ENCODE measurements around the gene BTBD9. TPM values are rescaled to one million over a fixed set of nuclear protein-coding genes. Genes with fewer than 3 reads are reported as not detected.

Gene BTBD9
- total and polyA plus RNA-seq, 2 experiments from 2014 or later: 10.0 to 13.7 TPM

DNA sequence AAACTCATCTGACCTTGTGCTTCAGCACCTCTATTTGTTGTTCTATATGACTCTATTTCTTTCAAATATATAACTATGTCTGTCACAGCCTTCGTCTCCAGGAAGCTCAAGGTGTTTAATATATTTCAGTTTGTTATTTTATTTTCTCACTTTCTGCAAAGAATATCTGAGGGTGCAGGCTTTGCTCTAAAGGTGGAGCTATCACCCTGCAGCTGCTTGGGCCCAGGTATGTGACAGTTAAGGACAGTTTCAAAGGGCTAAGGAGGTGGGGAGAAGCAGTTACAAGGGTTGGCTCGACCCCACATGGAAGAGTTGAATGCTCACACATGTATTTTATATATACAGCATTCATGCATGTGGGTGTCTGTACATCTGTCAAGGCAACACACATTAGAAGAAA, 405.6 kb downstream of the BTBD9 start:
- H3K9ac ChIP-seq: no peak overlapping the region
- no peak overlapping the region for H3K27ac ChIP-seq
- H4K20me1 ChIP-seq (ENCODE audit: insufficient read depth): no peaks in the 10 kb centered on the region
- in situ Hi-C loops (cut with MboI): no loop called here
- no peaks in the 10 kb centered on the region for H3K9me3 ChIP-seq (ENCODE audit: low read depth)
- H3F3A ChIP-seq (ENCODE audit: insufficient read depth): no peaks in the 10 kb centered on the region
- no peaks in the 10 kb centered on the region for H3K27me3 ChIP-seq (replicated peaks; ENCODE audit: insufficient read depth)
- no peak overlapping the region for H2AFZ ChIP-seq
- no peak overlapping the region for H3K4me3 ChIP-seq
- WGBS, 2 experiments (ENCODE audit: low coverage in 1 of 2, low lambda C conversion rate in 2 of 2, missing lambda C conversion rate in 2 of 2): 64 to 66% methylated on average over 2 of the region's 2 CpGs
- H3K4me2 ChIP-seq (ENCODE audit: unreplicated experiment): no peak overlapping the region
- no peaks in the 10 kb centered on the region for H3K36me3 ChIP-seq (ENCODE audit: low read depth)
- DNase-seq: no peak
- H3K4me1 ChIP-seq (ENCODE audit: insufficient read depth): no peaks in the 10 kb centered on the region
- TF ChIP-seq EZH2phosphoT487 (IDR thresholded peaks at IDR 0.05; ENCODE audit: insufficient read depth, low read depth) (no peak), EZH2 (IDR thresholded peaks at IDR 0.05; ENCODE audit: insufficient read depth, poor library complexity, severe bottlenecking) (no peak)
- no peaks in the 10 kb centered on the region for H3K79me2 ChIP-seq (ENCODE audit: insufficient read depth)
- no peaks in the 10 kb centered on the region for H3K9me2 ChIP-seq (ENCODE audit: insufficient read depth)

DNA sequence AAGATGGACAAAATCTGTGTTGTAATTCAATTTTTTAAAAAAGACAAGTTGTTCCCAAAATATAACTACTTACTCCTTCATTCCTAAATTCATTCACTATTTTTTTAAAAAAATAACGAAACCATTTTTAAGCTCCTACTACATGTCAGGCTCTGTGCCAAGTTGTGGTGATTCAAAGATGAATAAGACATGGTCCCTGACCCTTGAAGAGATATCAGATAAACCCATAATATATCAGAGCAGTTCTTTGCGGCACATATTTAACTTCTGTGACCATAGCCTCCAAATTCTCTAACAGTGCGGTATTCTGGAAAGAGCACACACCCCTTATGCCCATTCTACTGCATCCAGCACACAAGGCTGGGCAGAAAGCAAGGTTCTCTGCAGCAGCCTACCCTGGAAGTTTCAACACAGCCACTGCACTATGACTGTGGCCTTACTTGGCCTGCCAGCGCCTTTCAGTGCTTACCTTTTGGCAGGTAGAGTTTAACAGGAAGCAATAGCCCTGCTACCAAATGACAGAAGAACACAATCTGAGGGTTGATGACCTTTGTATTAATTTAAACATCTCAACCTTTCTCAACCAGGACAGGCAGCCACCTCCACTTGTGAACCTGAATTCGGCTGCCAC, 406.5 kb downstream of the BTBD9 start:
- no peaks in the 10 kb centered on the region for H3K36me3 ChIP-seq (ENCODE audit: low read depth)
- H3F3A ChIP-seq (ENCODE audit: insufficient read depth): no peaks in the 10 kb centered on the region
- no peaks in the 10 kb centered on the region for H4K20me1 ChIP-seq (ENCODE audit: insufficient read depth)
- H3K4me1 ChIP-seq (ENCODE audit: insufficient read depth): no peaks in the 10 kb centered on the region
- H3K4me3 ChIP-seq: no peak overlapping the region
- in situ Hi-C loops (cut with MboI): no loop called here
- no peaks in the 10 kb centered on the region for H3K9me2 ChIP-seq (ENCODE audit: insufficient read depth)
- no peaks in the 10 kb centered on the region for H3K27me3 ChIP-seq (replicated peaks; ENCODE audit: insufficient read depth)
- H2AFZ ChIP-seq: no peak overlapping the region
- TF ChIP-seq EZH2 (IDR thresholded peaks at IDR 0.05; ENCODE audit: insufficient read depth, poor library complexity, severe bottlenecking) (no peak), EZH2phosphoT487 (IDR thresholded peaks at IDR 0.05; ENCODE audit: insufficient read depth, low read depth) (no peak)
- no peaks in the 10 kb centered on the region for H3K79me2 ChIP-seq (ENCODE audit: insufficient read depth)
- no peak overlapping the region for H3K4me2 ChIP-seq (ENCODE audit: unreplicated experiment)
- no peak overlapping the region for H3K27ac ChIP-seq
- no peaks in the 10 kb centered on the region for H3K9me3 ChIP-seq (ENCODE audit: low read depth)
- 94 to 96% methylated on average over 5 of the region's 5 CpGs for WGBS, 2 experiments (ENCODE audit: low coverage in 1 of 2, low lambda C conversion rate in 2 of 2, missing lambda C conversion rate in 2 of 2)
- no peak overlapping the region for H3K9ac ChIP-seq
- DNase-seq: no peak

DNA sequence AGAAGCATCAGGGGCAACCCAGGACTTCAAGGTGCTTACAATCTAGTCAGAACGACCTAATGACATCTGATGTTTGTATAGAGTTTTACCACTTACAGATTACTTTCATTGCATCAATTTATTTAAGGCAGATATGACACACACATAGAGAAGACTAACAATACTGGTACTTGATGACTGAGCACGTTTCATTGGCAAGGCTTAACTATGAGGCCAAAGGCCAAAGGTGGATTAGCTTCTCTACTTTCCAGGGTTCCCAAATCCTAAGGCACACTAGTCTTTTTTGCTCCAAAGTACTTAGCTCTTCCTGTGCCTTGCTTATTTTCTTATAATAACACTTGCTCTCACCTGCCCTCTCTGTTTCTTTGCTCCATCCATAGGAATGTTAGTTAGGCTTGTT, 414.0 kb downstream of the BTBD9 start:
- no peak overlapping the region for H3K4me3 ChIP-seq
- H3K9ac ChIP-seq: no peak overlapping the region
- 31 to 60% methylated on average over 1 to 2 of the region's 2 CpGs for WGBS, 2 experiments (ENCODE audit: low coverage in 1 of 2, low lambda C conversion rate in 2 of 2, missing lambda C conversion rate in 2 of 2)
- H2AFZ ChIP-seq: no peak overlapping the region
- H4K20me1 ChIP-seq (ENCODE audit: insufficient read depth): no peaks in the 10 kb centered on the region
- H3K36me3 ChIP-seq (ENCODE audit: low read depth): no peaks in the 10 kb centered on the region
- H3K27me3 ChIP-seq (replicated peaks; ENCODE audit: insufficient read depth): no peaks in the 10 kb centered on the region
- in situ Hi-C loops (cut with MboI): no loop called here
- no peak overlapping the region for H3K4me2 ChIP-seq (ENCODE audit: unreplicated experiment)
- no peaks in the 10 kb centered on the region for H3F3A ChIP-seq (ENCODE audit: insufficient read depth)
- DNase-seq: no peak
- H3K4me1 ChIP-seq (ENCODE audit: insufficient read depth): no peaks in the 10 kb centered on the region
- no peak overlapping the region for H3K27ac ChIP-seq
- no peaks in the 10 kb centered on the region for H3K79me2 ChIP-seq (ENCODE audit: insufficient read depth)
- no peak for TF ChIP-seq EZH2 (IDR thresholded peaks at IDR 0.05; ENCODE audit: insufficient read depth, poor library complexity, severe bottlenecking)
- TF ChIP-seq EZH2phosphoT487 (IDR thresholded peaks at IDR 0.05; ENCODE audit: insufficient read depth, low read depth): no peak
- H3K9me3 ChIP-seq (ENCODE audit: low read depth): no peaks in the 10 kb centered on the region
- no peaks in the 10 kb centered on the region for H3K9me2 ChIP-seq (ENCODE audit: insufficient read depth)

DNA sequence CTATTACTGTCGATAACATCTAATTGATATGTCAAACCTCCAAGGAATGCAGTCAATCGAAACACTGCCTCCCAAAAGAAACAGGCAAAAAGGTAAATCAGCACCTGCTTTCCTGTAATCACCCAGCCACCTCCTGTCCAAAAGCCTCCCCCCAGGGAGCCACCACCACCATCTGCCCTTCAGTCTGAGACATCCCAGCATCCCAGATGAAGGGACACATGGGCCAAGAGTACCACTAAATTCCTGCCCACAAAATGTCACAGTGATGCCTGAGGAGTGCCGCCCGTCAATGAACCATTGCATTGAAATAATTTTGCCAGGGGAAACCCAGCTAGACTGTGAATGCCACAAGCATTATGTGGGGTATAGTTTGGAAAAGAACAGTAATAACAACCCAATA, 418.5 kb downstream of the BTBD9 start:
- Histone ChIP-seq H4K20me1 (ENCODE audit: insufficient read depth) (no peaks in the 10 kb centered on the region), H3K9ac (no peak overlapping the region), H3K9me2 (ENCODE audit: insufficient read depth) (no peaks in the 10 kb centered on the region), H3K9me3 (ENCODE audit: low read depth) (no peaks in the 10 kb centered on the region), H3K4me1 (ENCODE audit: insufficient read depth) (no peaks in the 10 kb centered on the region), H3K27ac (no peak overlapping the region), H2AFZ (no peak overlapping the region), H3K36me3 (ENCODE audit: low read depth) (no peaks in the 10 kb centered on the region), H3F3A (ENCODE audit: insufficient read depth) (no peaks in the 10 kb centered on the region), H3K27me3 (replicated peaks; ENCODE audit: insufficient read depth) (no peaks in the 10 kb centered on the region), H3K79me2 (ENCODE audit: insufficient read depth) (no peaks in the 10 kb centered on the region), H3K4me3 (no peak overlapping the region), H3K4me2 (ENCODE audit: unreplicated experiment) (no peak overlapping the region)
- DNase-seq: no peak
- in situ Hi-C loops (cut with MboI): no loop called here
- WGBS, 2 experiments (ENCODE audit: low coverage in 1 of 2, low lambda C conversion rate in 2 of 2, missing lambda C conversion rate in 2 of 2): 74 to 83% methylated on average over 4 of the region's 4 CpGs
- TF ChIP-seq EZH2 (IDR thresholded peaks at IDR 0.05; ENCODE audit: insufficient read depth, poor library complexity, severe bottlenecking) (no peak), EZH2phosphoT487 (IDR thresholded peaks at IDR 0.05; ENCODE audit: insufficient read depth, low read depth) (no peak)

Data from GM23248 (cell line).